Mucosa of descending colon (tissue), 3 donors: ENCODE results near the gene ATP5PD. TPM values are rescaled to one million over a fixed set of nuclear protein-coding genes. Genes with fewer than 3 reads are reported as not detected.
A peak's percentile ranks its signal among the peaks of the same experiment; 100 is the strongest.

Experiments
- ATAC-seq: fragments of 200-7000 bp; cut with Tn5 transposase; one replicate; pipeline ENCODE4 v1.9.1; 2020; ENCODE audit warnings: mild to moderate bottlenecking, moderate library complexity
- DNase-seq, 3 donors: peaks; one replicate each; pipeline ENCODE4 v3.0.0-alpha.2; 2020
- H3K36me3 ChIP-seq: fragments of 200-600 bp; one replicate; pipeline ENCODE4 v1.8.0; 2021; ENCODE audit warnings: low read depth, mild to moderate bottlenecking
- H3K4me1 ChIP-seq: fragments of 200-600 bp; one replicate; pipeline ENCODE4 v1.8.0; 2021; ENCODE audit warnings: low read depth, mild to moderate bottlenecking
- H3K4me3 ChIP-seq: fragments of 200-600 bp; one replicate; pipeline ENCODE4 v1.8.0; 2021; ENCODE audit warnings: mild to moderate bottlenecking
- H3K9me3 ChIP-seq: fragments of 200-600 bp; one replicate; pipeline ENCODE4 v1.8.0; 2021; ENCODE audit warnings: mild to moderate bottlenecking
- intact Hi-C, 2 donors: fragments of 100-400 bp; cut with DNase I in 1 of 2; cut with micrococcal nuclease in 1 of 2; formaldehyde crosslinking; loops; one replicate each; pipeline versions ENCODE4 v1.11.0 to v1.11.1; 2022; cut with DNase I, micrococcal nuclease
- total RNA-seq, 3 donors: library from RNA; stranded (reverse); fragmentation: NEBNext Ultra II Directional in 2 of 3; extraction: Animal tissue kit (Norgen Biotek cat#: 25700) in 2 of 3; gene quantifications; one replicate each; pipeline versions ENCODE4 v1.2.1 to v1.2.4, GENCODE V29; 2021 to 2023
- TF ChIP-seq, protein P1 (sequence below): fragments of 200-600 bp; IDR thresholded peaks from one replicate; pipeline ENCODE4 v1.8.0; 2022; ENCODE audit warnings: antibody characterized with exemption, mild to moderate bottlenecking
- donor health status: DM: no; HTN: no; CAD: no; lungs with moderate emphysema.
- donor health status: DM: no; HTN: no; CAD: no.
- donor health status: DM: no; HTN: yes; CAD: no.

ATP5PD gene
- total RNA-seq, 3 donors from 2014 or later = 292 to 362 (median 338) TPM

DNA sequence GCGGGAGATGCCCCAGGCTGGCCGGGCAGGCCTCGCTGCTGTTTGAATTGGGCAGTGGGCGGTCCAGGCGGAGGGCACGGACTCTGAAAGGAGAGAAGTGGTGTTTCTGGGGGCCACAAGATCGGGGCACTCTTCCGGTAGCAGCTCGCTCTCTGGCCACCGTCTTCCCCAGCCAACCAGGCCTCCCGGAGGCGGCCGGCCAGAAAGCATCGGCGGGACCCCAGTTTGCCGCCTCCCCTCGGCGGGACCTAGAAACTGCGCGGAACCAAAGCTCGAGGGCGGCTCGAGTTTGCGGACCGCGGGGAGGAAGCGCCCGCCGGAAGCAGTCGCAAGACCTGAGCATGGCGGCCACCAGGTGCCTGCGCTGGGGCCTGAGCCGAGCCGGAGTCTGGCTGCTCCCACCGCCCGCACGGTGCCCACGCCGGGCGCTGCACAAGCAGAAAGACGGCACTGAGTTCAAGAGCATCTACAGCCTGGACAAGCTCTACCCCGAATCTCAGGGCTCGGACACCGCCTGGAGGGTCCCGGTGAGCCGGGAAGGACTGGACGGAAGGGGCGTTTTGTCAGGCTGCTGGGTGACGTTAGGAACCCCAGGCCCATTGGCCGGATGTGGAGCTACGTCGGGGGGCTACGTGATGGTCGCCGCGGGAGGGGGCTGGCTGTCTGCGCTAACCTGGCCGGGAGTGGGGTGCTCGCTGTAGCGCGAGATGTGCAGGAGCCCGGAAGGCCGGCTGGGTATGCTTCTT lies 34.2 kb downstream of the ATP5PD start, which contains the start of gene MRPL58:
Gene MRPL58, plus strand, starts transcription at position 325 of the 746 bp plus-strand sequence. Its CDS starts 17 bp downstream, at position 342.
- H3K4me3 ChIP-seq = peak within 1 kb of the TSS; percentile 49
- peaks cover 20% of the 10 kb centered on the region for H3K4me1 ChIP-seq
- ATAC-seq (peak; percentile 91), DNase-seq (peak; percentile 80 to 88 (median 88))
- TF ChIP-seq, protein P1, sequence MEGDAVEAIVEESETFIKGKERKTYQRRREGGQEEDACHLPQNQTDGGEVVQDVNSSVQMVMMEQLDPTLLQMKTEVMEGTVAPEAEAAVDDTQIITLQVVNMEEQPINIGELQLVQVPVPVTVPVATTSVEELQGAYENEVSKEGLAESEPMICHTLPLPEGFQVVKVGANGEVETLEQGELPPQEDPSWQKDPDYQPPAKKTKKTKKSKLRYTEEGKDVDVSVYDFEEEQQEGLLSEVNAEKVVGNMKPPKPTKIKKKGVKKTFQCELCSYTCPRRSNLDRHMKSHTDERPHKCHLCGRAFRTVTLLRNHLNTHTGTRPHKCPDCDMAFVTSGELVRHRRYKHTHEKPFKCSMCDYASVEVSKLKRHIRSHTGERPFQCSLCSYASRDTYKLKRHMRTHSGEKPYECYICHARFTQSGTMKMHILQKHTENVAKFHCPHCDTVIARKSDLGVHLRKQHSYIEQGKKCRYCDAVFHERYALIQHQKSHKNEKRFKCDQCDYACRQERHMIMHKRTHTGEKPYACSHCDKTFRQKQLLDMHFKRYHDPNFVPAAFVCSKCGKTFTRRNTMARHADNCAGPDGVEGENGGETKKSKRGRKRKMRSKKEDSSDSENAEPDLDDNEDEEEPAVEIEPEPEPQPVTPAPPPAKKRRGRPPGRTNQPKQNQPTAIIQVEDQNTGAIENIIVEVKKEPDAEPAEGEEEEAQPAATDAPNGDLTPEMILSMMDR = peak; percentile 45
- H3K36me3 ChIP-seq = no peaks in the 10 kb centered on the region
- H3K9me3 ChIP-seq = no peaks in the 10 kb centered on the region
- intact Hi-C loops = no loop called here

DNA sequence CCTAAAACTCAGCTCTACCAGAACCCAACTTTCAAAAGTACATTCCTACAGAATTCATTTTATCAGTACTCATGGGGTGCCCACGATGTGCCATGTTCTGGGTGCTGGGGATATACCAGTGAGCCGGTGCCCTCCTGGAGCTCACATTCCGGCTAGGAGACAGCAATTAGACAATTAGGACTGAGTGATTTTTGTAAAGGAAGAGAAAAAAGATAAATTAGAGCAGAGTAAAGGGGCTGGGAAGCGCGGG lies 34.7 kb downstream of the ATP5PD start:
- no peaks in the 10 kb centered on the region for H3K9me3 ChIP-seq
- TF ChIP-seq, protein P1 = no peak
- no peak for ATAC-seq
- no peak overlapping the region for H3K4me3 ChIP-seq
- no peaks in the 10 kb centered on the region for H3K36me3 ChIP-seq
- no peak for DNase-seq
- intact Hi-C loops = no loop called here
- H3K4me1 ChIP-seq = peaks cover 20% of the 10 kb centered on the region

DNA sequence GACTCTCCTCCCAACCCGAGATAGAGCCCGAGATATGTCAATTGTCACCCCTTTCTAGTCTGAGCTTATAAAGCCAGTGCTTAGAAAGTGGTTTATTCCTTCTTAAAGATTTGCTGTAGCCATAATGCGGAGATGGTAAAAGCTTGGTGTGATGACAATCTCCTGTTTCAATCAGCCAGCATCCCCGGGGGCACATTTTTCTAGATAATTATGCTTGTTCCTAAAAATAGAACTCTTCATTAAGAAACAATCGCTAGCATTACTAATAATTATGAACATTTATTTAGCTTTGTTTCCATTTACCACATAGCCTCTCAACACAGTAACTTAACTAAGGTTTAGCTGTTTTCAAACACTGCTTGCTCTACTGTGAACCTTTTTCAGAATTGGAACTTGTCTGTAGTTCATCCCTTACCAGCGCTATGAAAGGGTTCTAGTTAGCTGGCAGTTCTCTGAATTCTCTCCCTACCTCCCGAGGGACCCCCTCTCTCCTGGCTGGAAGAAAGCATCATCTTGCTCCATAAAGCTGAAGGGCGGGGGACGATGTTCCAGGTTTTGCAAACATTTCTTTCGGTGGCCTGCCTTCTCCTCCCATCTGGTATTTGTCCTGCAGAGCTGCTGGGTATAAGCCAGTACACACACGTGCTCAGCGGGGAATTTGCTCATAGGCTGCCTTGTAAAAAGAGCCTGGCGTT lies 35.2 kb downstream of the ATP5PD start:
- Histone ChIP-seq H3K36me3 (no peaks in the 10 kb centered on the region), H3K4me3 (no peak overlapping the region), H3K9me3 (no peaks in the 10 kb centered on the region), H3K4me1 (peaks cover 20% of the 10 kb centered on the region)
- peak; percentile 62 for ATAC-seq
- DNase-seq = peak in 2 of 3 donors; percentile 56 to 76
- intact Hi-C loops = no loop called here
- TF ChIP-seq, protein P1 = no peak

DNA sequence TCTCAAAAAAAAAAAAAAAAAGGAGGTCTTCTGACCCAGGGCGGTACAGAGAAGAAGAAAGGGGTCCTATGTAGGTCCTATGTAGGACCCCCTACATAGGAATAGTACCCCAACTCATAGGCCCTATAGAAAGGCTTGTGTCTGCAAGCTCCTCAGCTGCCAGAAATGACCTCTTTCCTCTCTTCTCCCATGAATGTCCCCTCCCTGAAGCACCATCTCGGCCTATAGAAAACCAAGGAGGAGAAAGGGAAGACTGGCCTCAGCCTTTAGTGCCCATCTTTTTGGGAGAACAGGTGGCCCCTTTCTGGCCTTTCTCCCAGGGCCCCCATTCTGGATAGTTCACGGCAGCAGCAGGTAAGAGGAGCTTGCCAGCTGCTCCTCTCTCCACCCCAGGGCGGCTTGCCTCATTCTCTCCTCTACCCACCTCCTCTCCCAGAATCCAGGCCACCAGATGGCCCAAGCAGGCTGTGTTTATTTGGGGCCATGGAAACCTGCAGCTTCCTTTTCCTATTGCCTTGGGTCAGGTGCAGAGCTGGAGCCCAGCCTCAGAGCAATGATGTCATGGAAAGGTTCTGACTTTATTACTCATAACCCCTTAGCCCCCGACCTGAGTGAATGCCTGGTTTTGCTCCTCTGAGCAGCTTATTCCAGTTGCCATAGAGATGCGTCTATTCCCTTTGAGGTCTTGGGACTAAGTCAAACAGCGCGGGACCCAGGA lies 35.9 kb downstream of the ATP5PD start:
- TF ChIP-seq, protein P1 = no peak
- peak; percentile 57 to 64 (median 61) for DNase-seq
- H3K9me3 ChIP-seq = no peaks in the 10 kb centered on the region
- no peak overlapping the region for H3K4me3 ChIP-seq
- intact Hi-C loops = no loop called here
- H3K4me1 ChIP-seq = peaks cover 20% of the 10 kb centered on the region
- no peaks in the 10 kb centered on the region for H3K36me3 ChIP-seq
- ATAC-seq = peak; percentile 63

DNA sequence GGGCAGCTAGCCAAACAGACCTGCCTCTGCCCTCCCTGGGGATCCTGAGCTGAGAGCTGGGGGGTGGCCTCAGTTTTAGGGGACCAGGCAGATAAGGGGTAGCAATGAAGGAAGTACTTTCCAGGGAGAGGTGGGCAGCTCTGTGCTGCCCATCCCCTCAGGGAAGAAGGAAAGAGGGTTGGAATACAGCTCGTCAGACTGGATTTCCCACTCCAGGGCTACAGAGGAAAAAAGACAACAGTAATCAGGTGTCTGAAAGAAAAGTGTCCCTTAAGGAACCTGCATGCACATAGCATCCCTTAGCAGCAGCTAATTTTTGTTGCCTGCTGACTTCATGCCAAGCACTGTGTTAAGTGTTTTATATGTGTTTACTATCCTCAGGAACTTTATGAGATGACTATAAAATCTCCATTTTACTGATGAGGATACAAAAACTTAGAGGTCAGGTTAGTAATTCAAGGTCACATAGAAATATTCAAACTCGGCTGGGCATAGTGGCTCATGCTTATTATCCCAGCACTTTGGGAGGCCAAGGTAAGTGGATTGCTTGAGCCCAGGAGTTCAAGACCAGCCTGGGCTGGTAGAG lies 37.5 kb downstream of the ATP5PD start:
- H3K36me3 ChIP-seq = no peaks in the 10 kb centered on the region
- TF ChIP-seq, protein P1 = no peak
- ATAC-seq (peak; percentile 50), DNase-seq (peak in 1 of 3 donors; percentile 73)
- peaks cover 20% of the 10 kb centered on the region for H3K4me1 ChIP-seq
- intact Hi-C loops = no loop called here
- no peaks in the 10 kb centered on the region for H3K9me3 ChIP-seq
- no peak overlapping the region for H3K4me3 ChIP-seq
